IMR-90 (cell line): ENCODE data around the gene NAP1L2. TPM values are rescaled to one million over a fixed set of nuclear protein-coding genes. Genes with fewer than 3 reads are reported as not detected.

Experiments
- ATAC-seq: fragments of 200-7000 bp; cut with Tn5 transposase; 2 replicates; pipeline ENCODE4 v1.9.1; 2020; ENCODE audit warnings: low read depth, mild to moderate bottlenecking, moderate library complexity
- BruUV-seq: library from RNA; stranded (reverse); fragments of 400-500 nt; replicated peaks from 2 replicates; lab custom pipeline; 2021; lab: Mats Ljungman, UMichigan
- CTCF ChIA-PET: fragments of 300-600 bp; formaldehyde crosslinking; extraction: SDS; loops from one replicate; lab custom pipeline; 2021; ENCODE audit warnings: antibody characterized with exemption; lab: Yijun Ruan, JAX
- POLR2A ChIA-PET: fragments of 300-600 bp; sonication (Branson Sonifier 250); formaldehyde crosslinking; loops from one replicate; lab custom pipeline; 2022; ENCODE audit warnings: antibody characterized with exemption; ENCODE audit not compliant: unreplicated experiment; lab: Charles Lee
- DNase-seq: peaks from one replicate; pipeline ENCODE4 v3.0.0; 2013
- H2AFZ ChIP-seq: replicated peaks from 2 replicates; pipeline ENCODE3; 2013; ENCODE audit warnings: low read length, mild to moderate bottlenecking; ENCODE audit not compliant: poor library complexity
- H2AK5ac ChIP-seq: 2 replicates; pipeline ENCODE4 v1.6.1; 2013; ENCODE audit warnings: low read depth, low read length, inconsistent platforms
- H2AK9ac ChIP-seq: replicated peaks from 2 replicates; pipeline ENCODE3; 2013; ENCODE audit warnings: mild to moderate bottlenecking, low read depth, low read length, moderate library complexity; ENCODE audit not compliant: poor library complexity
- H2BK120ac ChIP-seq: 2 replicates; pipeline ENCODE4 v1.6.1; 2013; ENCODE audit warnings: low read depth, low read length, inconsistent platforms
- H2BK15ac ChIP-seq: 3 replicates; pipeline ENCODE4 v1.6.1; 2013; ENCODE audit warnings: low read depth, low read length, inconsistent platforms
- H2BK20ac ChIP-seq: 2 replicates; pipeline ENCODE4 v1.6.1; 2013; ENCODE audit warnings: low read depth, mild to moderate bottlenecking, inconsistent platforms, low read length, moderate library complexity
- H2BK5ac ChIP-seq: 2 replicates; pipeline ENCODE4 v1.6.1; 2013; ENCODE audit warnings: mild to moderate bottlenecking, low read depth, low read length, inconsistent platforms; ENCODE audit not compliant: poor library complexity, severe bottlenecking
- H3K14ac ChIP-seq: replicated peaks from 2 replicates; pipeline ENCODE4 v1.6.1; 2013; ENCODE audit warnings: low read depth, low read length, inconsistent platforms
- H3K18ac ChIP-seq: 2 replicates; pipeline ENCODE4 v1.6.1; 2013; ENCODE audit warnings: low read depth, low read length, control low read depth
- H3K23ac ChIP-seq: 2 replicates; pipeline ENCODE4 v1.6.1; 2013; ENCODE audit warnings: low read depth, low read length, inconsistent platforms
- H3K27ac ChIP-seq: 2 replicates; pipeline ENCODE4 v1.5.1; 2013; ENCODE audit warnings: mild to moderate bottlenecking, control low read depth, low read length; ENCODE audit not compliant: insufficient read depth
- H3K27me3 ChIP-seq: 2 replicates; pipeline ENCODE4 v1.6.1; 2013; ENCODE audit warnings: low read length; ENCODE audit not compliant: control insufficient read depth, insufficient read depth
- H3K36me3 ChIP-seq: 2 replicates; pipeline ENCODE4 v1.6.1; 2013; ENCODE audit warnings: low read length, mixed read lengths; ENCODE audit not compliant: control insufficient read depth, insufficient read depth
- H3K4ac ChIP-seq: 2 replicates; pipeline ENCODE4 v1.6.1; 2013; ENCODE audit warnings: low read depth, low read length, inconsistent platforms
- H3K4me1 ChIP-seq: 2 replicates; pipeline ENCODE4 v1.6.1; 2013; ENCODE audit warnings: low read length, mixed read lengths; ENCODE audit not compliant: control insufficient read depth, insufficient read depth
- H3K4me2 ChIP-seq: 2 replicates; pipeline ENCODE4 v1.6.1; 2013; ENCODE audit warnings: low read depth, mild to moderate bottlenecking, control low read depth, low read length, moderate library complexity
- H3K4me3 ChIP-seq: 2 replicates; pipeline ENCODE4 v1.5.1; 2013; ENCODE audit warnings: low read depth, mild to moderate bottlenecking, control low read depth, low read length, moderate library complexity; ENCODE audit not compliant: insufficient read depth
- H3K56ac ChIP-seq: 2 replicates; pipeline ENCODE4 v1.6.1; 2013; ENCODE audit warnings: low read length, inconsistent platforms; ENCODE audit not compliant: insufficient read depth; ENCODE audit errors: extremely low read depth
- H3K79me1 ChIP-seq, 2 experiments: 2 replicates each; pipeline ENCODE4 v1.6.1; 2013; ENCODE audit warnings: low read length in 2 of 2, inconsistent platforms in 1 of 2, low read depth in 1 of 2
- H3K9ac ChIP-seq: 2 replicates; pipeline ENCODE4 v1.6.1; 2013; ENCODE audit warnings: low read depth, low read length, control low read depth
- H3K9me1 ChIP-seq: 2 replicates; pipeline ENCODE4 v1.6.1; 2013; ENCODE audit warnings: low read length, inconsistent platforms; ENCODE audit not compliant: insufficient read depth
- H3K9me3 ChIP-seq: 2 replicates; pipeline ENCODE4 v1.6.1; 2013; ENCODE audit warnings: low read length; ENCODE audit not compliant: control insufficient read depth, insufficient read depth
- H4K20me1 ChIP-seq: 2 replicates; pipeline ENCODE4 v1.6.1; 2013; ENCODE audit warnings: low read length, inconsistent platforms; ENCODE audit not compliant: insufficient read depth
- H4K5ac ChIP-seq: 2 replicates; pipeline ENCODE4 v1.6.1; 2013; ENCODE audit warnings: mild to moderate bottlenecking, low read depth, low read length, control low read depth
- H4K8ac ChIP-seq, 2 experiments: 2 replicates each; pipeline ENCODE4 v1.6.1; 2013; ENCODE audit warnings: low read depth in 2 of 2, low read length in 2 of 2, control low read depth in 1 of 2, inconsistent platforms in 1 of 2
- H4K91ac ChIP-seq: 2 replicates; pipeline ENCODE4 v1.6.1; 2013; ENCODE audit warnings: low read depth, low read length, inconsistent platforms; ENCODE audit not compliant: insufficient read depth
- BHLHE40 ChIP-seq: fragments of 150-350 bp; IDR thresholded peaks from 2 replicates; pipeline ENCODE4 v1.6.1; 2016; ENCODE audit warnings: mild to moderate bottlenecking, low read depth, low read length
- CEBPB ChIP-seq: IDR thresholded peaks from 2 replicates; pipeline ENCODE4 v1.6.1; 2012; ENCODE audit warnings: low read depth, low read length, improper control_type of control experiment
- CHD1 ChIP-seq: IDR thresholded peaks from 2 replicates; pipeline ENCODE4 v1.6.1; 2012; ENCODE audit warnings: low read depth, low read length, improper control_type of control experiment
- CTCF ChIP-seq: conservative IDR thresholded peaks from 2 replicates; pipeline ENCODE4 v1.5.1; 2012; ENCODE audit warnings: mild to moderate bottlenecking, low read depth, low read length, improper control_type of control experiment
- ELK1 ChIP-seq: fragments of 150-350 bp; IDR thresholded peaks from 2 replicates; pipeline ENCODE4 v1.6.1; 2016; ENCODE audit warnings: low read depth, mild to moderate bottlenecking, low read length, moderate library complexity, borderline replicate concordance
- FOS ChIP-seq: fragments of 150-350 bp; IDR thresholded peaks from 2 replicates; pipeline ENCODE4 v1.6.1; 2016; ENCODE audit warnings: low read depth, low read length
- MAFK ChIP-seq: IDR thresholded peaks from 2 replicates; pipeline ENCODE4 v1.6.1; 2012; ENCODE audit warnings: low read depth, low read length, improper control_type of control experiment
- MAZ ChIP-seq: IDR thresholded peaks from 2 replicates; pipeline ENCODE4 v1.6.1; 2012; ENCODE audit warnings: low read depth, mild to moderate bottlenecking, low read length, improper control_type of control experiment, moderate library complexity, borderline replicate concordance
- MXI1 ChIP-seq: IDR thresholded peaks from 2 replicates; pipeline ENCODE4 v1.6.1; 2012; ENCODE audit warnings: low read depth, mild to moderate bottlenecking, low read length, moderate library complexity, borderline replicate concordance
- NFE2L2 ChIP-seq: fragments of 150-350 bp; IDR thresholded peaks from 2 replicates; pipeline ENCODE4 v1.6.1; 2016; ENCODE audit warnings: low read depth, mild to moderate bottlenecking, low read length
- POLR2A ChIP-seq: IDR thresholded peaks from 2 replicates; pipeline ENCODE4 v1.6.1; 2012; ENCODE audit warnings: mild to moderate bottlenecking, low read depth, low read length
- RAD21 ChIP-seq: IDR thresholded peaks from 2 replicates; pipeline ENCODE4 v1.6.1; 2012; ENCODE audit warnings: low read length, improper control_type of control experiment
- RCOR1 ChIP-seq: IDR thresholded peaks from 2 replicates; pipeline ENCODE4 v1.6.1; 2012; ENCODE audit warnings: mild to moderate bottlenecking, low read length, improper control_type of control experiment; ENCODE audit not compliant: insufficient replicate concordance
- RFX5 ChIP-seq: IDR thresholded peaks from 2 replicates; pipeline ENCODE4 v1.8.0; 2012; ENCODE audit warnings: low read depth, mild to moderate bottlenecking, low read length, moderate library complexity
- SMC3 ChIP-seq: fragments of 150-350 bp; IDR thresholded peaks from 2 replicates; pipeline ENCODE4 v1.6.1; 2016; ENCODE audit warnings: low read depth, mild to moderate bottlenecking, antibody characterized with exemption, low read length, moderate library complexity
- WGBS, 2 experiments: methylation state at CpG; one replicate each; pipeline versions ENCODE4 v1.1.5 to v1.1.7; 2013; ENCODE audit warnings: missing lambda C conversion rate in 2 of 2; ENCODE audit not compliant: insufficient read length in 1 of 2; ENCODE audit errors: extremely low coverage in 2 of 2; 5-methylcytosine and 5-hydroxymethylcytosine counted together
- dilution Hi-C: fragments of 300-500 bp; cut with HindIII; formaldehyde crosslinking; loops from one replicate; pipeline ENCODE4 v1.14.3; 2018; ENCODE audit warnings: low sequenced_read_pairs; ENCODE audit not compliant: unreplicated experiment
- in situ Hi-C: fragments of 300-500 bp; cut with MboI; formaldehyde crosslinking; loops from 3 replicates; pipeline ENCODE4 v1.14.3; 2019; ENCODE audit warnings: low sequenced_read_pairs, inconsistent platforms, mixed read lengths
- intact Hi-C: fragments of 100-400 bp; cut with micrococcal nuclease; formaldehyde crosslinking; loops from 2 replicates; pipeline ENCODE4 v1.10.0; 2022
- polyA plus RNA-seq, 3 experiments: library from polyadenylated mRNA; depleted of rRNA; stranded (reverse); fragments of >200 nt; gene quantifications; 2 replicates each; pipeline ENCODE4 v1.2.3, GENCODE V29; 2012; ENCODE audit warnings: low replicate concordance in 1 of 3
- total RNA-seq: library from RNA; depleted of rRNA; stranded (reverse); fragments of >200 nt; gene quantifications from 2 replicates; pipeline ENCODE4 v1.2.3, GENCODE V29; 2012
- TF ChIP-seq, protein P1 (sequence below): fragments of 150-350 bp; IDR thresholded peaks from 2 replicates; pipeline ENCODE4 v1.6.1; 2017; ENCODE audit warnings: mild to moderate bottlenecking, antibody characterized with exemption, low read length, low read depth

The NAP1L2 gene
- total and polyA plus RNA-seq, 2 of the 4 experiments (the other 2 are of a cell fraction) = 0.03 TPM; not detected in 1

DNA sequence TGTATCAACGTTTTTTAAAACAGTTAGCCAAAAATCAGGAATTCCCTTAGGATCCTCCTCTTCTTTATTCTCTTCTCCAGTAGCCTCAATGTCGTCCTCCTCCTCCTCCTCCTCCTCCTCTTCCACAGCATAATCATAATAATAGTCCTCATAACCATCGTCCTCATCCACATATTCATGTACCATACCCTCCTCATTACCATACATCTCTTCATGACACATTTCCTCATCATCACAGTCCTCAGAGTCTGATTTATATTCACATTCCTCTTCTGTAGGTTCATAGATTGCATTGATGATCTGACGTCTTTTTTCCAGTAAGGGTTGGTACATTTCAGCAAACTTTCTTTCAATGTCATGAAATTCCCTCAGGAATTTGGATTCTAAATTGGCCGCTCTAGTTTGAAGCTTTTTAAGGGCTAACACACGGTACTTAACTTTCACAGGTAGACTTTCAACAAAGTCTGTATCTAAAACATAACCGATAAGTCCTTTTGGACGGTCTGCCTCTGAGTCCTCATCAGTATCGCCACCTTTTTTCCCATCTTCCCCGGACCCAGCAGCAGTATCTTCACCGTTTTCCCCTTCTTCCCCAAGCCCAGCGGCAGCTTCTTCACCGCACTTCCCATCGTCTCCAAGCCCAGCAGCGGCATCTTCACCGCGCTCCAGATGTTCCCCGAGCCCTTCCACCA is 771 bp downstream of the NAP1L2 start:
- no peak overlapping the region for H2BK15ac ChIP-seq
- CTCF ChIA-PET = no interaction called here
- H2BK120ac ChIP-seq = no peak overlapping the region
- no peaks in the 10 kb centered on the region; the same call in 1 of the 2 replicates for H3K27me3 ChIP-seq
- H4K20me1 ChIP-seq = no peaks in the 10 kb centered on the region
- dilution Hi-C loops (no loop called here), in situ Hi-C loops (no loop called here), intact Hi-C loops (no loop called here)
- BruUV-seq = no TSS peak
- no peak overlapping the region for H3K56ac ChIP-seq
- H2AK5ac ChIP-seq = no peak overlapping the region
- H2BK5ac ChIP-seq = no peak overlapping the region
- WGBS, 2 experiments = 14% methylated on average over 12 of the region's 18 CpGs; no CpG with 5 or more reads in 1 of the 2 experiments
- H3K23ac ChIP-seq = no peak overlapping the region
- H3K79me1 ChIP-seq = no peaks in the 10 kb centered on the region
- no peak overlapping the region for H3K9ac ChIP-seq
- H4K5ac ChIP-seq = no peak overlapping the region
- H2BK20ac ChIP-seq = no peak overlapping the region
- no peak overlapping the region for H3K18ac ChIP-seq
- no peak overlapping the region for H3K4me3 ChIP-seq
- H3K4me1 ChIP-seq = no peaks in the 10 kb centered on the region
- H4K8ac ChIP-seq = no peak overlapping the region
- H3K9me3 ChIP-seq = no peaks in the 10 kb centered on the region
- H2AK9ac ChIP-seq = no peak overlapping the region
- ATAC-seq (no peak), DNase-seq (no peak)
- no peak overlapping the region for H3K27ac ChIP-seq
- TF ChIP-seq FOS = no peak
- TF ChIP-seq MAFK = no peak
- no peak for TF ChIP-seq CEBPB
- TF ChIP-seq RFX5 = no peak
- no peak for TF ChIP-seq MAZ
- no peak for TF ChIP-seq POLR2A
- TF ChIP-seq CHD1 = no peak
- no peak for TF ChIP-seq SMC3
- TF ChIP-seq NFE2L2 = no peak
- TF ChIP-seq RCOR1 = no peak
- TF ChIP-seq, protein P1, sequence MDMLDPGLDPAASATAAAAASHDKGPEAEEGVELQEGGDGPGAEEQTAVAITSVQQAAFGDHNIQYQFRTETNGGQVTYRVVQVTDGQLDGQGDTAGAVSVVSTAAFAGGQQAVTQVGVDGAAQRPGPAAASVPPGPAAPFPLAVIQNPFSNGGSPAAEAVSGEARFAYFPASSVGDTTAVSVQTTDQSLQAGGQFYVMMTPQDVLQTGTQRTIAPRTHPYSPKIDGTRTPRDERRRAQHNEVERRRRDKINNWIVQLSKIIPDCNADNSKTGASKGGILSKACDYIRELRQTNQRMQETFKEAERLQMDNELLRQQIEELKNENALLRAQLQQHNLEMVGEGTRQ = no peak
- TF ChIP-seq ELK1 = no peak
- TF ChIP-seq MXI1 = no peak
- no peak for TF ChIP-seq BHLHE40
- no peak for TF ChIP-seq CTCF
- no peak for TF ChIP-seq RAD21
- no peak overlapping the region for H4K91ac ChIP-seq
- no peak overlapping the region for H3K4me2 ChIP-seq
- POLR2A ChIA-PET = no interaction called here
- H3K36me3 ChIP-seq = no peaks in the 10 kb centered on the region
- H3K4ac ChIP-seq = no peak overlapping the region
- H2AFZ ChIP-seq = no peak overlapping the region
- no peak overlapping the region for H3K14ac ChIP-seq
- no peaks in the 10 kb centered on the region for H3K9me1 ChIP-seq
